ENCODE measurements around the gene SMARCA2.

The SMARCA2 gene

DNA sequence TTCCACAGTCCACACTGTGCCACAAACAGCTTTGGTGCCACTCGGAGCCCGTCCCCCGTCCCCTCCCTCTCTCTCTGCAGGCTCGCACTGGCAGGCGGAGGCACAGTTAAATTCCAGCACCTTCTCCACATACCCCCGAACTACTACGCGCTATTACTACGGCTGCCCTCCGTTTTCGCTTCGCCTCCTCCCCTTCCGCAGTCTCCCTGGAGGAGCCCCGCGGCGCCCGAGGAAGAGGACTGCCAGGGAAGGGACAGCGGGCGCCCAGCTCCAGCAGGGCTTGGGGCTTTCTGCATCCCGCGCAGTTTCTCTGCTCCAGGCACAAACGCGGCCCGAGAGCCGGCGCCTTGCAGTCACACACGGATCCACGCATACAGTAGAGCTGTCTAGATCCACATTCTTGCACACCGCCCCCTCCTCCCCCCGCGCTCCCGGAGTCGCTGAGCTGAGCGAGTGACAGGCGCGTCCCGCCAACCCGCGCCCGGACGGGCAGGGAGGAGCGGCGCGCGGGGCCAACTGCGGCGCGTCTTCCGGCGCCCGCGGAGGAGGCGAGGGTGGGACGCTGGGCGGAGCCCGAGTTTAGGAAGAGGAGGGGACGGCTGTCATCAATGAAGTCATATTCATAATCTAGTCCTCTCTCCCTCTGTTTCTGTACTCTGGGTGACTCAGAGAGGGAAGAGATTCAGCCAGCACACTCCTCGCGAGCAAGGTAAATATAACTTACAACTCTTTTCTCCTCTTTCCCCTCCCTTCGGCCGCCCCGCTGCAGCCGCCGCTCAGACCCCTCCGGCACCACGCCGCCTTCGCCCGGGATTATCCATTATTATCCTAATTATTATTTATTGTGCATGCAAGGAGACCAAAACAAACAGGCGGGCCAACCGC is at the start of gene SMARCA2:
TSS of gene SMARCA2 (plus strand) at position 652 of the 885 bp plus-strand sequence. CDS start 13,676 bp downstream, outside the sequence.
- peak; percentile 88 for DNase-seq

DNA sequence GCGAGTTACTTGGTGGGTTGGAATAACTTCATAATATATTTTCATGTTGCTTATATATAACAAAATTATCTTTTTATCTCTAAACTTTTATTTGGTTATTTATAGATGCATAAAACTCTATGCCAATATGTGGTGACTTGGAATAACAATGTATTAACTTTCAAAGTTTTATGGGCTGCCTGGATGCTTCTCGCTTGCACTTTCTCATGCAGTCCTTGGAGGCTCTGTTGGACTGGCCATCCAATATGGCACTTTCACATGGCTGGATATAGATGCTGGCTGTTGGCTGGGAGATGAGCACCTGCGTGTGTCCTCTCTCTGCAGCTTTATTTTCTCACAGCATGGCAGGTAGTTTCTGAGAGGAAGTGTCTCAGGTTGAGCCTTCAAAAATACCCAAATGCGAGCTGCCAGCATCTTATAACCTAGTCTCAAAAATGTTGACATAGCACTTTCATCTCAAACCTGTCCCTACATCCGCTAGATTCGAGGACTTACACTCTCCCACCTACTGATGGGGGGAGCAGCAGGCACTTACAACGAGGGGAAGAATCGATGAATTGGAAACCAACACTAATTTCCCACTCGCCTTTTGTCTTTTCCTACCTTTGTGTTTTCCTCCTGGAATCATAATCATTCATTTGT is 48.3 kb upstream of the SMARCA2 start:
- DNase-seq, result no peak

DNA sequence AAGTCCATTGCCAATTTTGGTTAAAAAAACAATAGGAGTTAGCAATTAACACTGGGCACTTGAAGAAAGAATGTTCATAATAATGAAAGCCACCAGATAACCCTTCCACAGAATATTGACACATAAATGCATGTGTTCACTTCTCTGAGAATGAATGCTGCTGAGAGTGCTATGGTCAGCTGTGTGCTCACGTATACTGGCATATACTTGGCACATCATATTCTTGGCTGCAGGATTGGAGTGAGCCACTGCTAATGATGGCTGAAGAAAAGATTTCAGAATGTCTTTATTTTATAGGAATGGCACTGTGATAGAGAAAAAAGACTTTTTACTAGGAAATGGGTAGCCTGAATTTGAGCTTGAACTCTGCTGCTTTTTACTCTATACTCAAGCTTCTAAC is 46.0 kb upstream of the SMARCA2 start:
- no peak for DNase-seq

DNA sequence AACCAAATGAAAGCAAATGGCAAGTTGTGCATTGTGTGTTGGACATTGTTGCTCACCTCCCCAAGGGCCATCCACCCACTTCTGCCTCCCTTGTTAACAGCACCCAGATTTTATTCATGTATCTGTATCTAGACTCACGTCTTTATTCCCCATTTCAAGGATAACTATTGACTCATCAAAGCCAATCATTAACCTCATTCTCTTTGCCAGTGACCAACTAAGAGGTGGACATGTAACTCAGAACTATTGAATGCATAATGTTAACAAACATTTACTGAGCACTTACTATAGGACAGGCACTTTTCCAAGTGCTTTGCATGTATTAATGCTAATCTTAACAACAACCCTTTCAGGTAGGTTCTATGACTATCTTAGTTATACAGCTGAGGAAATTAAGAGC is 45.2 kb upstream of the SMARCA2 start:
- no peak for DNase-seq

GRCh38 chr9:1972672-1973071 is 42.5 kb upstream of the SMARCA2 start:
- DNase-seq, result no peak

DNA sequence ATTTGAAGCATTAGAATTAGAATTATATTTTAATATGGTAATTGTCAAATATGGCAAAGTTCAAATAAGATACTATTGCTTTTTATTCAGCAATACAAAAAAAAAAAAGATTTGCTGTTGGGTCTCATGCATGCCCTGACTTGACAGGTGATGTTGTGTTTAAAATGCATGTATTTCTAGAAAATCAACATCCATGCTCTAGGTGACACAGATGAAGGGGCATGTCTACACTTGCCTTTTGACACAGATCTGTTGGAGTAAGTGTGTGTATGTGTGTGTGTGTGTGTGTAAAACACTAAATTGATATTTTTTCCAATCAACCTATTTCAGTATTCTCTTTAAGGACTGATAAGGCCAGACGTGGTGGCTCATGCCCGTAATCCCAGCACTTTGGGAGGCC is 38.1 kb upstream of the SMARCA2 start:
- no peak for DNase-seq

- DNase-seq, result no peak
These were observed 36.2 kb upstream of the SMARCA2 start for GRCh38 chr9:1978941-1979340.

- DNase-seq, result no peak
These were observed 35.3 kb upstream of the SMARCA2 start for GRCh38 chr9:1979741-1980367.

- DNase-seq, result no peak
These were observed 34.8 kb upstream of the SMARCA2 start for GRCh38 chr9:1980387-1980786.

DNA sequence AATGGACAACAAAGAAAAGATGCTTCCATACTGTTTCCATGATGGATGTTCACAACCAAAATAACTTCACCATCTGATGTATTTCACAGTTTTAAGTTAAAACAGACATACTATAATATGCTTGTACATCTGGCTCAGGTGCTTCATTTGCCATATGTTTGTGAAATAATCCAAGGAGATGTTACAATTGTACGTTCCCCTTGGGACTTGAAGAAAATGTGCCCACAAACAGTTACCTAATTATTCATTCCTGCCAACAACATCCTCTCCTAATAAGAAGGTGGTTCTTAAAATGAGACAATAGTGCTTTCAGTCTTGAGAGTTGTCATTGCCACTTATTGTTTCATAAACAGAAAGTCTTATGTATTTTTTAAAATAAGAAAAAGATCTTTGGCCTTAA is 33.1 kb upstream of the SMARCA2 start:
- no peak for DNase-seq

GRCh38 chr9:1986341-1986740 is 28.8 kb upstream of the SMARCA2 start:
- no peak for DNase-seq

DNA sequence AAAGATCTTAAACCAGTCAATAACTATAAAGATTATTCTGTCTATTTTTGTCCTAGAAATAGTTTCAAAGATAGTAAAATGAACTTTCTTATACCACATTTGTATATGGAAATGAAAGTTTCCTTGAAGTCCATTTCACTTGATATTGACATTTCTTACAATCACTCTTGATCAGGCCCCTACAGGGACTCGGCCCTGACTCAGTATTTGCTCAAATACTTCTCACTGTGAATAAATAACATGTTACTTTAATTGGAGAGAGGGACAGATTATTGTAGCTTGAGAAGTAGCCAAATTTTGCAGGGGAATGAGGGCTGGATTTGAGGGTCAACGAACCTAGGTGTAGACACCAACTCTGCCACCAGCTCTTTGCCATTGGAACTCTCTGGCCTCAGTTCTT is 25.6 kb upstream of the SMARCA2 start:
- DNase-seq, result no peak

GRCh38 chr9:1994180-1994579 is 21.0 kb upstream of the SMARCA2 start:
- no peak for DNase-seq

- no peak for DNase-seq
These were observed 20.1 kb upstream of the SMARCA2 start for GRCh38 chr9:1995084-1995483.

DNA sequence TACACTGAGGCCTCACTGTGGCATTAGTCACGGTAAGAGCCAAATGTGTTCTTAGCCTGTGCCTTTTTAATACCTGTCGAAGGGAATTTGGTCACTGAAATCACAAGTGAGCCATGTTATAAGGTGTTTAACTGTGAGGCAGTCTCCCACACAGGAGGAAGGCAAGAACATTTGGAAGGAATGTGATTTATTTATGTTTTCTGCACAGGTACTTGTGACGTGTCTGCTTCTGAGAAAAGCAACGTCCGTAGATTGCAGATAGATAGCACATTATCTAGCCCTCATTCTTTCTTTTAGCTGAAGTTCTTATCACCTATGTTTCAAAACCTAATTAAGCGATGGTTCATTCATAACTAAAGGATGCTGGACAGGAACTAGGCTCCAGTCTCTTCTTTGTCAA is 19.0 kb upstream of the SMARCA2 start:
- DNase-seq, result no peak

DNA sequence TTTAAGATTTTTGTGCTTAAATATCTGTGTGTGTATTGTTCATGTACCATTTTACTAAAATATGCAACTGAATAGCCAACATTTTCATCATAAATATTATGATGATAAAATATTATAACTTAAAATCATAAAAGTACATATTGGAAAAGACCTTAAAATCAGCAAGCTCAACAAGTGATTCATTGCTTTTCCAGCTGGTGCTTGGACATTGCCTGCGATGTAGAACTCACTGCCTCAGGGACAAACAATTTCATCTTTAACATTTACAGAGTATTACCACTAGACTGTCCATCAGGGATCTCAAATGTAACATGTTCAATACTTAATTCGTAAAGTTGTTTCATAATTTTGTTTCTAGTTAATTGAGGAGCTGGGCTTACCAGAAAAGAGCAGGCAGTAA is 17.5 kb upstream of the SMARCA2 start:
- no peak for DNase-seq

DNA sequence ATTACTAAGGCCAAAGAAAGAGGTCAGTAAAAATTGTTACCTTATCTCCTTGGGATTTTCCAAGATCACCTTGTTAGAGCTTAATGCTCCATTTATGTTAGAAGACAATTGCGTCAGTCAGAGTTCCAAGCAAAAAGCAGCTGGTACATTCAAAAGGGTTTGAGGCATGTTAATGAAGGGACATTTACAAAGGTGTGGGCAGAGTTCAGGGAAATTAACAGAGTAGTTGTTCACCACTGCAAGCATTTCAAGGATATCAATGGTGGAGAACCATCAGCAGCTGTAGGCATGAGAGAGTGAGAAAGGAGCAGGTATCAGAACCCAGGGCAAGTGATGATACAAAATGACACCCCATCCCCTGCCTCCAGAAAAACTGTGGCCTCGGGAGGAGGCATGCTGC is 17.0 kb upstream of the SMARCA2 start:
- no peak for DNase-seq

DNA sequence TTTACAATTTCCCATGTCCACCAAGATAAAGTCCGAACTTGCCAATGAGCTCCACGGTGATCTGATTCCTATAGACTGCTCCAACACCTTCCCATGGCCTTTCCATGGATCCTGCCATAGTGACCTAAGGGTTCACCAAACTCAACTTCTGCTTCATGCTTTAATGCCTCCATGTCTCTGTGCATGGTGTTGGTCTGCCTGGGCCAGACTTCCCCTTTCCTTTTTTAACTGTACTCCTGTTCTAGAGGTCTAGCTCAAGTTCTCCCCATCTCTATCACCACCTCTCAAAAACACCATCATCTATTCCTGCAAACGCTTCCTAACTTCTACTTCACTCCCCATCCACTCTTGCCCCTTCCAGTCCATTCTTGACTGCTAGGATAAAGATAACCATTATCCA is 14.8 kb upstream of the SMARCA2 start:
- no peak for DNase-seq

DNA sequence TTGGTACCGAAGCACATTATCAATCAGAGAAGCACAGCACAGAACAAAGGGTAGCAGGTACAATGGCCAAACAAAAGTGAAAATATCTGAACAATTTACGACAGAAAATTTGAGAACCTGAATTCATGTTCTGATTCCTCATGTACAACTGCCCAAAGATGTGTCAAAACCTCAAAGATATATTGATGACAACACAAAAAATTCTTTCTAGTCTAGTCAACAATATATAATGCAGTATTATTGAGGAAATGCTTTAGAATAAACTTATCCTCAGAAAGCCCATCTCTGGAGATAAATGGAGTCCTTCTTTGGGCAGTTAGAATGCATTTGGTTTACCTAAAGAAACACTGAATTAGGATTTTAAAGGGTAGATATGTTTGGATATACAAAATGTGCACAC is 6.8 kb upstream of the SMARCA2 start:
- no peak for DNase-seq

- no peak for DNase-seq
These were observed 2.8 kb upstream of the SMARCA2 start for GRCh38 chr9:2012347-2012746.

DNA sequence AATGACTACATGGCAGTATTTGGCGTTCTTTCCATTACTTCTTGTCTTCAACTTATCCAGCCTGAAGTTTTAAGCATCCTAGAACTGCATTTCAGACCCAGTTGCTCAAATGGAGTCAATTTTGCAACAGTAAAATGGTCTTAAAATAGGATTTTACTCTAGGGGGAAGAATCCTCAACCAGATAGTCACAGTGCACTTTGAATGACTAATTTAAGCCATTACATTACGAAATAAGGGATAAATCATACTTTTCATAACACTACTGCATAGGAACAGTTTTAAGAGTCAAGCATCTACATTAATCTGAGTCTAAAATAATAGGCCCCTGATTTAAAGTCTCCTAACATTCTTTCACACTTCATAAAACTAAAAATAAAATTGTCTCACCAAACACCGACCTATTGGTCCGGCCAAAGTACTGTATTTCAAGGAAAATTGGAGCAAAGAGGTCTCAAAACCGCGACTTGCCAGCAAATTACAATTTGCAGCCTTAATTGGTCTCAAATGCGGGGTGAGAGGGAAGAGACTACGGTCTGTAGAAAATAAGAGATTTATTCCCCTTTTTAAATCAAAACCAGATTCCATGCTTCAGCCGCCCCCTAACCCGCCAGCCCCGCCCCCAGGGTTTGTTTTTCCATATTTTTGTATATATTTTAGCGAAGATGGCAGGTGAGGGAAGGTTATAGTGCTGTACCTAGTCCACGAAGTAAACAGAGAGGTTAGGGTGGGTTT is 1.2 kb upstream of the SMARCA2 start:
- no peak for DNase-seq

GRCh38 chr9:2015581-2016407 is 647 bp downstream of the SMARCA2 start:
- DNase-seq, result no peak
